ENCODE data around the gene VTI1A. TPM values are rescaled to one million over a fixed set of nuclear protein-coding genes. Genes with fewer than 3 reads are reported as not detected.

VTI1A gene
- total and polyA plus RNA-seq, 2 experiments from 2014 or later, result 20.4 to 39.8 TPM

GRCh38 chr10:112848228-112848627 lies 401.2 kb downstream of the VTI1A start:
- H3K79me2 ChIP-seq, result no peaks in the 10 kb centered on the region
- H4K20me1 ChIP-seq (ENCODE audit: insufficient read depth, poor library complexity, severe bottlenecking), result no peaks in the 10 kb centered on the region
- TF ChIP-seq CTCF (IDR thresholded peaks at IDR 0.05; ENCODE audit: poor library complexity) (no peak), EZH2 (IDR thresholded peaks at IDR 0.05; ENCODE audit: borderline replicate concordance) (no peak), EZH2phosphoT487 (IDR thresholded peaks at IDR 0.05; ENCODE audit: low read depth, severe bottlenecking, unreplicated experiment) (no peak)
- H3K4me3 ChIP-seq, result no peak overlapping the region
- peaks cover 8% of the 10 kb centered on the region for H3K4me1 ChIP-seq (ENCODE audit: insufficient read depth)
- no peak for DNase-seq (ENCODE audit: low spot score)
- H3K9me2 ChIP-seq (replicated peaks; ENCODE audit: insufficient read depth), result no peaks in the 10 kb centered on the region
- H3K9me3 ChIP-seq (ENCODE audit: low read depth), result no peaks in the 10 kb centered on the region
- H2AFZ ChIP-seq, result no peak overlapping the region
- no peak overlapping the region for H3K4me2 ChIP-seq
- H3K36me3 ChIP-seq (replicated peaks; ENCODE audit: insufficient read depth, low read depth), result no peaks in the 10 kb centered on the region
- WGBS (ENCODE audit: low lambda C conversion rate, missing lambda C conversion rate), result 83% methylated on average over 2 of the region's 2 CpGs
- H3K27me3 ChIP-seq, result no peaks in the 10 kb centered on the region
- no peak overlapping the region for H3K27ac ChIP-seq

DNA sequence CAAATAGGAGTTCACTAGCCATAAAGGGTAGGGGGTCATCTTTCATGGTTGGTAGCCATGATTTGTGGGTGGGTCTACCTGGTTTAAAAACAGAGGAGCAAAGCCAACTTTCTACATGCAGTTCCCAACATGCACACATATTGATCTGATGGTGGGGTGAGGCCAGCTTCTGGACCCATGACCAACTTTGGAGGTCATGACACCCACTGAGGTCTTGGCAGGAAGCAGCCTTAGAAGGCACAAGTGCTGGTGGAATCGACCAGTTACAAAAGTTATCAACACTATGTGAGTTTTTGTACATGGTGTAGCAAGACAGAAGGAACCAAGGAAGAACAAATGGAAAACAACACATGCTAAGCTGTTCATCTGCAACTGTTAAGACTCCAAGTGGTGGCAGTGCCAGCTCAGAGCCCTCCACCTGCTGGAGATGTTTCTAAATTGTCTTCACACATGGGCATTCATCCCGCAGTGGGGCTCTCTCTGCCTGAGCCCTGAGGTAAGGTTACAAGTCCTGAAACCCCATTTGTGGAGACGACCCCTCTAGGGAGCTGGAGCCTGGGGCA lies 401.9 kb downstream of the VTI1A start:
- Histone ChIP-seq H3K36me3 (replicated peaks; ENCODE audit: insufficient read depth, low read depth) (no peaks in the 10 kb centered on the region), H3K4me2 (no peak overlapping the region), H3K79me2 (no peaks in the 10 kb centered on the region), H3K4me1 (ENCODE audit: insufficient read depth) (peaks cover 1% of the 10 kb centered on the region), H3K27ac (no peak overlapping the region), H3K27me3 (no peaks in the 10 kb centered on the region), H4K20me1 (ENCODE audit: insufficient read depth, poor library complexity, severe bottlenecking) (no peaks in the 10 kb centered on the region), H3K4me3 (no peak overlapping the region), H3K9me2 (replicated peaks; ENCODE audit: insufficient read depth) (no peaks in the 10 kb centered on the region), H2AFZ (no peak overlapping the region), H3K9me3 (ENCODE audit: low read depth) (no peaks in the 10 kb centered on the region)
- TF ChIP-seq EZH2phosphoT487 (IDR thresholded peaks at IDR 0.05; ENCODE audit: low read depth, severe bottlenecking, unreplicated experiment) (no peak), CTCF (IDR thresholded peaks at IDR 0.05; ENCODE audit: poor library complexity) (no peak), EZH2 (IDR thresholded peaks at IDR 0.05; ENCODE audit: borderline replicate concordance) (no peak)
- WGBS (ENCODE audit: low lambda C conversion rate, missing lambda C conversion rate), result 98% methylated on average over 3 of the region's 3 CpGs
- no peak for DNase-seq (ENCODE audit: low spot score)

DNA sequence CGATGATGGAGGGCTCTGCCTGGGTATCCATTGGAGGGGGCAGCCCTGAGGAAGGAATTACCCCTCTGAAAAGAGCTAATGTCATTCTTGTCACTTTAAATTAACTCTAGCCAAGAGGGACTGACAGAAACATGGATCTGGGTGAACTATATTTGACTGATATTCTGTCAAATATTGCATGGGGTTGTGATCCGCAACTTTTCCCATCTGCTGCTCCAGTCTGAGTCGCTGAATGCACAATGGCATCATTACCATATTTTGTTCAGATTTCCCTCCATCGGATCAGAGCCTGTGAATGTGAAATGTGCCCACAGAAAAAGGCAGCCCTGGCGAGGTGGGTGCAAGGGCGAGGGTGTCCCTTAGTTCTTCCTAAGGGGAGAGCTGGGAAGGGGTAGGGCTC lies 402.5 kb downstream of the VTI1A start:
- no peak for TF ChIP-seq EZH2phosphoT487 (IDR thresholded peaks at IDR 0.05; ENCODE audit: low read depth, severe bottlenecking, unreplicated experiment)
- no peak for TF ChIP-seq EZH2 (IDR thresholded peaks at IDR 0.05; ENCODE audit: borderline replicate concordance)
- no peak for TF ChIP-seq CTCF (IDR thresholded peaks at IDR 0.05; ENCODE audit: poor library complexity)
- WGBS (ENCODE audit: low lambda C conversion rate, missing lambda C conversion rate), result 98% methylated on average over 6 of the region's 6 CpGs

More for the DNA sequence above, 402.5 kb downstream of the VTI1A start:
- no peak overlapping the region for H3K27ac ChIP-seq
- H3K4me2 ChIP-seq, result no peak overlapping the region
- H3K4me3 ChIP-seq, result no peak overlapping the region
- no peaks in the 10 kb centered on the region for H3K36me3 ChIP-seq (replicated peaks; ENCODE audit: insufficient read depth, low read depth)
- H3K27me3 ChIP-seq, result no peaks in the 10 kb centered on the region
- no peaks in the 10 kb centered on the region for H3K79me2 ChIP-seq
- no peaks in the 10 kb centered on the region for H3K9me2 ChIP-seq (replicated peaks; ENCODE audit: insufficient read depth)
- H2AFZ ChIP-seq, result no peak overlapping the region
- DNase-seq (ENCODE audit: low spot score), result no peak
- H4K20me1 ChIP-seq (ENCODE audit: insufficient read depth, poor library complexity, severe bottlenecking), result no peaks in the 10 kb centered on the region
- H3K4me1 ChIP-seq (ENCODE audit: insufficient read depth), result no peaks in the 10 kb centered on the region
- no peaks in the 10 kb centered on the region for H3K9me3 ChIP-seq (ENCODE audit: low read depth)
